Nephron progenitor cell (in vitro differentiated cells): Measurements from ENCODE around the gene SNED1.
A peak's percentile ranks its signal among the peaks of the same experiment; 100 is the strongest.

Experiments used
- DNase-seq: peaks from one replicate; pipeline ENCODE4 v3.0.0; 2021
- H3K27ac Mint-ChIP-seq: 2 replicates; pipeline ENCODE4 v1.8.0; 2021; ENCODE audit warnings: mild to moderate bottlenecking, moderate library complexity, mixed read lengths
- H3K27me3 Mint-ChIP-seq: 2 replicates; pipeline ENCODE4 v1.8.0; 2021; ENCODE audit warnings: mild to moderate bottlenecking, low read depth, mixed read lengths; ENCODE audit not compliant: poor library complexity
- H3K36me3 Mint-ChIP-seq: 2 replicates; pipeline ENCODE4 v1.8.0; 2021; ENCODE audit warnings: low read depth, mixed read lengths
- H3K4me1 Mint-ChIP-seq: 2 replicates; pipeline ENCODE4 v1.8.0; 2021; ENCODE audit warnings: mixed read lengths
- H3K4me3 Mint-ChIP-seq: 2 replicates; pipeline ENCODE4 v1.8.0; 2021; ENCODE audit warnings: mild to moderate bottlenecking, moderate library complexity, mixed read lengths
- H3K9me3 Mint-ChIP-seq: 2 replicates; pipeline ENCODE4 v1.8.0; 2021; ENCODE audit warnings: mild to moderate bottlenecking, moderate library complexity, mixed read lengths
- CTCF ChIP-seq: fragments of 200-600 bp; sonication (generic); IDR thresholded peaks from 2 replicates; pipeline ENCODE4 v1.5.0; 2021; ENCODE audit warnings: antibody characterized with exemption

Gene SNED1

GRCh38 chr2:241081643-241082340 is 83.4 kb downstream of the SNED1 start:
- Mint-ChIP-seq H3K36me3 (peaks cover 25% of the 10 kb centered on the region), H3K4me1 (peaks cover 14% of the 10 kb centered on the region), H3K27ac (no peak overlapping the region), H3K4me3 (no peak overlapping the region), H3K9me3 (peaks cover 14% of the 10 kb centered on the region), H3K27me3 (peaks cover 3% of the 10 kb centered on the region)
- DNase-seq: no peak
- no peak for TF ChIP-seq CTCF

GRCh38 chr2:241082341-241083090 is 84.1 kb downstream of the SNED1 start:
- H3K4me3 Mint-ChIP-seq: no peak overlapping the region
- H3K27ac Mint-ChIP-seq: peak overlapping the region; percentile 46
- DNase-seq: no peak
- H3K36me3 Mint-ChIP-seq: peaks cover 33% of the 10 kb centered on the region
- peaks cover 14% of the 10 kb centered on the region for H3K9me3 Mint-ChIP-seq
- H3K4me1 Mint-ChIP-seq: peaks cover 14% of the 10 kb centered on the region
- peaks cover 3% of the 10 kb centered on the region for H3K27me3 Mint-ChIP-seq
- no peak for TF ChIP-seq CTCF

GRCh38 chr2:241083091-241083415 is 84.6 kb downstream of the SNED1 start:
- H3K27ac Mint-ChIP-seq: no peak overlapping the region

GRCh38 chr2:241084856-241085444 is 86.5 kb downstream of the SNED1 start:
- H3K27ac Mint-ChIP-seq: no peak overlapping the region
- no peak overlapping the region for H3K4me3 Mint-ChIP-seq
- no peak for DNase-seq
- peaks cover 3% of the 10 kb centered on the region for H3K27me3 Mint-ChIP-seq
- no peak for TF ChIP-seq CTCF
- H3K4me1 Mint-ChIP-seq: peaks cover 14% of the 10 kb centered on the region
- H3K36me3 Mint-ChIP-seq: peaks cover 52% of the 10 kb centered on the region
- H3K9me3 Mint-ChIP-seq: peaks cover 14% of the 10 kb centered on the region

More at GRCh38 chr2:241083091-241083415, 84.6 kb downstream of the SNED1 start:
- Mint-ChIP-seq H3K4me3 (no peak overlapping the region), H3K4me1 (peaks cover 14% of the 10 kb centered on the region), H3K36me3 (peaks cover 38% of the 10 kb centered on the region), H3K9me3 (peaks cover 14% of the 10 kb centered on the region), H3K27me3 (peaks cover 3% of the 10 kb centered on the region)
- no peak for TF ChIP-seq CTCF
- no peak for DNase-seq

GRCh38 chr2:241087420-241088268 is 89.2 kb downstream of the SNED1 start:
- Mint-ChIP-seq H3K9me3 (peaks cover 14% of the 10 kb centered on the region), H3K27me3 (no peaks in the 10 kb centered on the region), H3K4me1 (peaks cover 17% of the 10 kb centered on the region), H3K4me3 (no peak overlapping the region), H3K36me3 (peaks cover 62% of the 10 kb centered on the region), H3K27ac (no peak overlapping the region)
- no peak for TF ChIP-seq CTCF
- DNase-seq: no peak
